Left ventricle myocardium inferior (tissue), 1 donor: ENCODE measurements around the gene QSOX2. TPM values are rescaled to one million over a fixed set of nuclear protein-coding genes. Genes with fewer than 3 reads are reported as not detected.

Source experiments
- DNase-seq: peaks from one replicate; pipeline ENCODE4 v3.0.0-alpha.2; 2020
- H3K27ac ChIP-seq: fragments of 200-600 bp; replicated peaks from 2 replicates; pipeline ENCODE4 v1.8.0; 2021
- H3K27me3 ChIP-seq: fragments of 200-600 bp; 2 replicates; pipeline ENCODE4 v1.8.0; 2021; ENCODE audit warnings: low read depth
- H3K36me3 ChIP-seq: fragments of 200-600 bp; 2 replicates; pipeline ENCODE4 v1.8.0; 2021
- H3K4me1 ChIP-seq: fragments of 200-600 bp; 2 replicates; pipeline ENCODE4 v1.8.0; 2021
- H3K4me3 ChIP-seq: fragments of 200-600 bp; 2 replicates; pipeline ENCODE4 v1.8.0; 2021; ENCODE audit warnings: mild to moderate bottlenecking, moderate library complexity
- H3K9me3 ChIP-seq: fragments of 200-600 bp; replicated peaks from 2 replicates; pipeline ENCODE4 v1.8.0; 2021
- CTCF ChIP-seq: fragments of 200-600 bp; IDR thresholded peaks from 2 replicates; pipeline ENCODE4 v1.8.0; 2021; ENCODE audit warnings: antibody characterized with exemption, mild to moderate bottlenecking, borderline replicate concordance
- intact Hi-C: fragments of 100-400 bp; cut with micrococcal nuclease; formaldehyde crosslinking; loops from one replicate; pipeline ENCODE4 v1.11.0; 2022
- total RNA-seq: library from RNA; stranded (reverse); fragmentation: NEBNext Ultra II Directional; extraction: Animal tissue kit (Norgen Biotek cat#: 25700); gene quantifications from one replicate; pipeline ENCODE4 v1.2.1, GENCODE V29; 2021
- donor health status: DM: no; HTN: yes; CAD: no; lungs with severe emphysema.

The QSOX2 gene
- total RNA-seq, 1 donor from 2014 or later = 8.0 TPM

GRCh38 chr9:136230365-136230764, 15.2 kb downstream of the QSOX2 start:
- intact Hi-C loops = no loop called here
- no peak for TF ChIP-seq CTCF
- H3K4me1 ChIP-seq = peaks cover 4% of the 10 kb centered on the region

GRCh38 chr9:136229096-136230065, 16.2 kb downstream of the QSOX2 start:
- Histone ChIP-seq H3K4me3 (no peak overlapping the region), H3K27me3 (no peaks in the 10 kb centered on the region), H3K4me1 (peaks cover 4% of the 10 kb centered on the region), H3K36me3 (no peaks in the 10 kb centered on the region), H3K9me3 (no peaks in the 10 kb centered on the region), H3K27ac (no peak overlapping the region)
- DNase-seq = no peak
- TF ChIP-seq CTCF = no peak
- intact Hi-C loops = no loop called here

More at GRCh38 chr9:136230365-136230764, 15.2 kb downstream of the QSOX2 start:
- no peak overlapping the region for H3K27ac ChIP-seq
- H3K27me3 ChIP-seq = no peaks in the 10 kb centered on the region
- peaks cover 3% of the 10 kb centered on the region for H3K36me3 ChIP-seq
- H3K4me3 ChIP-seq = no peak overlapping the region
- no peaks in the 10 kb centered on the region for H3K9me3 ChIP-seq
- DNase-seq = no peak

DNA sequence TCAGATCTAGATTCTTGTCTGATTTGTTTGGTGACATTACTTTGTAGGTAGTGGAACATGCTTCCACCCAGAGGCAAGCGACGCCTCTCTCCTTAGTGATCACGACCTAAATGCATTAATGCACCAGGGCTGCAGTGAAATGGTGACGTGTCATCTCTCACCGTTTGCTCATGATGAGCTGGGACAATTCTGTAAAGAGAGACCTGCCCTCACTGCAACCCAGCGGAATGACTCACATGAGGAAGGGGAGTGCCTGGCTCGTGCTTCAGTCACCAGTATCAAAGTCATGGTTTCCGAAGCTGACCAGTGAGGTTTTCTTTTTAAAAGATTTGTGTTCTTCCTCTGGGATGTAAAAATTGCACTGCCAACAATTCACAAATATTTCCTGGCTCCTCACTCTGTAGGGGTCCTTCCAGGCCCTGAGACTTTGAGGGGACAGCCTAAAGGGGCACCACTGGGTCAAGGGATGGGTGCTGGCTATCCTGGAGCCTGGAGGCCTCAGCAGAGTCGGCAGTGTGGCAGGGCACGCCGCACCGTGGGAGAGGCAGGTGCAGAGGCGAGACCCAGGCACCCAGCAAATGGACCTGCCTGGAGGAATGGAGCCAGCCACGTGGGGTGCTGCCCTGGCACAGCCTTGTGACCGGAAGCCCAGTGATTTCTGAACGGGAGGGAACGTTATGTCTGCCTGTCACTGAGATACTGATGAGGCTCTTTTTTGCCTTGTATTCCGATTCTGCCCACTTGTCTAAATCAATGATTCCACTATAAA, 17.3 kb downstream of the QSOX2 start:
- H3K4me3 ChIP-seq = no peak overlapping the region
- no peak for DNase-seq
- intact Hi-C loops = no loop called here
- peaks cover 4% of the 10 kb centered on the region for H3K4me1 ChIP-seq
- H3K27ac ChIP-seq = no peak overlapping the region
- no peaks in the 10 kb centered on the region for H3K27me3 ChIP-seq
- H3K9me3 ChIP-seq = no peaks in the 10 kb centered on the region
- no peak for TF ChIP-seq CTCF
- peaks cover 11% of the 10 kb centered on the region for H3K36me3 ChIP-seq

DNA sequence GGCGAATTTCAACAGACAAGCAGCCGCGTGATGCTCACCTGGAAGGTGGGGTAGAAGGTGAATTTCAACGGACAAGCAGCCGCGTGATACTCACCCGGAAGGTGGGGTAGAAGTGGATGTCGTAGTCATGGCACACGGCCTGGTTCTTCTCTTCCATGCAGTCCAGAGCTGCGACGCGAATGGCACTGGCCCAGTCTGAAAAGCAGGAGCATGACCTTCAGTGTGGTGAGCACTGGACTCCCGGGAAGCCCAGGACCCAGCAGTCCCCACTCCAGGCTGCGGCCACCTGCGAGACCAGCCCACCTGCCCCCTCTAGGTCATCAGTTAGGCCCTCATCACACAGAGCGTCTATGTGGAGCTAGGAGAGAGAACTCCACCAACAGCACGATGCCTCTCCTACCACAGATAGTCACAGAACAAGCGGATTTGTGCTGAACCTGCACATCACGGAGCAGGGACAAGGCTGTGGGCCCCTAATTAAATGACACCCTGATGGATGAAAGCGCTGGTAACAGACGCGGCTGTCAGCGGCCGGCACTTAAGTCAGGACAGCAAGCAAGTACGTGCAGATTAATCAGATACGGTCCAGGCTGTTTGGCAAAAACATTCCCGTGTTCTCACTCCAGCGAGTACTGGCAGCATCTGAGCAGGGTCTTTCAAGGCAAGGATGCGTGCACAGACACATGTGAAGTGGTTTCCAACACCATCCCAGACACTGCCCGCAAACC, 18.8 kb downstream of the QSOX2 start:
- H3K27me3 ChIP-seq = no peaks in the 10 kb centered on the region
- H3K4me3 ChIP-seq = no peak overlapping the region
- intact Hi-C loops = no loop called here
- no peak for TF ChIP-seq CTCF
- H3K9me3 ChIP-seq = no peaks in the 10 kb centered on the region
- no peak overlapping the region for H3K27ac ChIP-seq
- H3K36me3 ChIP-seq = peaks cover 25% of the 10 kb centered on the region
- no peak for DNase-seq
- H3K4me1 ChIP-seq = no peaks in the 10 kb centered on the region
